NB4 (cell line): Measurements from ENCODE around the gene TTF2.

Experiments used
- POLR2A ChIP-seq: IDR thresholded peaks from 2 replicates; pipeline ENCODE4 v1.6.1; 2011; ENCODE audit warnings: mild to moderate bottlenecking; ENCODE audit not compliant: insufficient read length; ENCODE audit errors: extremely low read depth
- TF ChIP-seq, protein P1 (sequence below): IDR thresholded peaks from one replicate; pipeline ENCODE4 v1.5.1; 2012; ENCODE audit warnings: low read depth, low read length
- TF ChIP-seq, protein P2 (sequence below): IDR thresholded peaks from 2 replicates; pipeline ENCODE4 v1.6.1; 2011; ENCODE audit warnings: low read depth, low read length

- TF ChIP-seq POLR2A = no peak
- TF ChIP-seq, protein P1, sequence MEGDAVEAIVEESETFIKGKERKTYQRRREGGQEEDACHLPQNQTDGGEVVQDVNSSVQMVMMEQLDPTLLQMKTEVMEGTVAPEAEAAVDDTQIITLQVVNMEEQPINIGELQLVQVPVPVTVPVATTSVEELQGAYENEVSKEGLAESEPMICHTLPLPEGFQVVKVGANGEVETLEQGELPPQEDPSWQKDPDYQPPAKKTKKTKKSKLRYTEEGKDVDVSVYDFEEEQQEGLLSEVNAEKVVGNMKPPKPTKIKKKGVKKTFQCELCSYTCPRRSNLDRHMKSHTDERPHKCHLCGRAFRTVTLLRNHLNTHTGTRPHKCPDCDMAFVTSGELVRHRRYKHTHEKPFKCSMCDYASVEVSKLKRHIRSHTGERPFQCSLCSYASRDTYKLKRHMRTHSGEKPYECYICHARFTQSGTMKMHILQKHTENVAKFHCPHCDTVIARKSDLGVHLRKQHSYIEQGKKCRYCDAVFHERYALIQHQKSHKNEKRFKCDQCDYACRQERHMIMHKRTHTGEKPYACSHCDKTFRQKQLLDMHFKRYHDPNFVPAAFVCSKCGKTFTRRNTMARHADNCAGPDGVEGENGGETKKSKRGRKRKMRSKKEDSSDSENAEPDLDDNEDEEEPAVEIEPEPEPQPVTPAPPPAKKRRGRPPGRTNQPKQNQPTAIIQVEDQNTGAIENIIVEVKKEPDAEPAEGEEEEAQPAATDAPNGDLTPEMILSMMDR = no peak
- TF ChIP-seq, protein P2, sequence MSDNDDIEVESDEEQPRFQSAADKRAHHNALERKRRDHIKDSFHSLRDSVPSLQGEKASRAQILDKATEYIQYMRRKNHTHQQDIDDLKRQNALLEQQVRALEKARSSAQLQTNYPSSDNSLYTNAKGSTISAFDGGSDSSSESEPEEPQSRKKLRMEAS = no peak
Observed at GRCh38 chr1:117068580-117068979, 8.5 kb downstream of the TTF2 start.
